ENCODE data around the gene RAD51B.

Gene RAD51B

GRCh38 chr14:68124979-68125731 is 305.6 kb downstream of the RAD51B start:
- DNase-seq: no peak

DNA sequence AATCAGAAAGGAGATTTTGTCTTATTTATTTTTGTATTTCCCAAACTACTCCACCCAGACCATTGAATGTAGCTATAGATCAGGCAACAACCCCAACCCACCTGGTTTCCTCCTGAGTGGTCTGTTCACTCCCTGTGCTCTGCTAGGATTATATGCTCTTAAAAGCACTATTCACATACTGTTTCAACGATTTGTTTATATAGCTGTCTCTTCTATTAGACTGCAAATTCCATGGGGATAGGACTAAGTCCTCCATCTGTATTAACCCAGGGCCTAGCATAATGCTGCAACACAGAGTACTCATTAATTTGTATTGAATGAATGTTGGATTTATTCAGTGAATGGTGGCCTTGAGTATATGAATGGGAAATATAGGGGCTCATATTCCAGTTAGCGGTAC is 307.6 kb downstream of the RAD51B start:
- no peak for DNase-seq

DNA sequence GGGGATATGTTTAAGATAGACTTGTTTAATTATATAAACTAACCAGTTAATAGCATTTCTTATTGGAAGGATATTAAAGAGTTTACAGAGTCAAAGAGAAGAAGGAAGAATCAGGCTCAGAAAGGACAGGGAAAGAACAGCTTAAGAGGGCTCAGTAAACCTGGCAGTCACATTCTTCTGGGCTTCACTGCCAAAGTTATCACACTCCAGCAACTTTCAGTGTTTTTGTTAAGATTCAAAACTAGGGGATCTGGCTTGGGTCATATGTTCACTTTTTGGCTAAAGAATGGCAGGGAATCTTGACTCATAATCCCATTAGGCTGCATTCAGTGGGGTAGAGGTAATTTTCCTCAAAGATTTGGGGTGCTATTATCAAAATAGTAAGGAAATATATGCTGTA is 312.3 kb downstream of the RAD51B start:
- DNase-seq: no peak

GRCh38 chr14:68132563-68133121 is 313.1 kb downstream of the RAD51B start:
- DNase-seq: no peak

GRCh38 chr14:68133856-68134255 is 314.3 kb downstream of the RAD51B start:
- no peak for DNase-seq

DNA sequence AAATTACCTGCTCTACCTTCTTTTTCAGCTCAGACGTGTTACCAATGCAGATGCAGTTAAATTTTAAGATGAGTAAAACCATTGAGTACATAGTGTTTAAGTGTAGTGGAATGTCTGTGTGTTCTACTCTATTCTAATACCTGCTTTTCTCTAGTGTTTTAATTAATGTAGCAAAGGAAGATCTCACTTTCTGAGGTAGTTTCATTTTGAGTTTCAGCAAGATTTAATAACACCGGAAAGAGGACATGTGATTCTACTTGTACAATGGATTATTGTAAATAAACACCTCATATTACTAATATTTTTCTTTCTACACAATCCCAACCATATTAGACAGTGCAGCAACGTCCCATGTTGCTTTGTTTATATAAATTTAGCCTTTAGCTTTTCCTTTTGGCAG is 315.4 kb downstream of the RAD51B start:
- no peak for DNase-seq

GRCh38 chr14:68135566-68135965 is 316.0 kb downstream of the RAD51B start:
- DNase-seq: no peak

DNA sequence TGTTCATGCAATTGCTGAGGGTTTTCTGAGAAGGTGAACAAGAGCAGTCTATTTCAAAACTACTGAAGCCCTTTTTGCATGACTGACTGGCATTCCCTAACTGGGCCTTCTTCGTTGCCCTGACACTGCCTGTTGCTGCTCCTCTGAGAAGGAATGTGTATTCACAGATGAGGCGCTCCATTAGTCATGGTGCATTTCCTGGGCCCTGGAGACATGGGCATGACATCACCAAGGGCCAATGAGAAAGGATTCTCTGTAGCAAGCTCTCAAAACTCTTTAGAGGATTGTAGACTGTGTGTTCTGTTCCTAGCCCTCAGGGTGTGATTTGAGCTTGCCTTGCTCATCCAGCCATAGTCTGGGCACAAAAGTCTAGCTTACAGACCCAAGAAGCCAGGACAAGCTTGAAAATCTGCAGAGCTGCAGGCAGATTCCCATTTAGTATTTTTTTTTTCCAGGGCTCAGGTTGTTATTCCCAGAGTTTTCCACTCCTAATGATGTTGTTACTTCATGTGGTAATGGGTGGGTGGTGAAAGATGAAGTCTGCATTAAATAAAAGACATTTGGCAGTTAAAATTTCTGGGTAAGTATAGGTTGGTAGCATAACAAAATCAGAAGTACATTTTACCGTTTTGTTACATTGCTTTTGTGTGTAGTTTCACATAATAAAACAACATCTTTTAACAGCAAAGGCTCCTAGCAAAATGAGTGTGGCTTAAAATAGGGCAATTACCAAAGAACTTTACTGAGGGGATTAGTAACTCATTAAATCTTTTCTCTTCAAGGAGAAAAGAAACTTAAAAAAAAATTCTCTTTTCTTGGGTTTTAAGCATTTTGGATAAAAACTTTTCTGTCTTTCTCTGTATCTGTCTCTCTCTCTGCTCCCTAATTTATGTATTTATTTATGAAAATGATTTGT is 318.4 kb downstream of the RAD51B start:
- DNase-seq: no peak

GRCh38 chr14:68139431-68140075 is 320.0 kb downstream of the RAD51B start:
- no peak for DNase-seq

GRCh38 chr14:68140076-68140741 is 320.6 kb downstream of the RAD51B start:
- DNase-seq: no peak

DNA sequence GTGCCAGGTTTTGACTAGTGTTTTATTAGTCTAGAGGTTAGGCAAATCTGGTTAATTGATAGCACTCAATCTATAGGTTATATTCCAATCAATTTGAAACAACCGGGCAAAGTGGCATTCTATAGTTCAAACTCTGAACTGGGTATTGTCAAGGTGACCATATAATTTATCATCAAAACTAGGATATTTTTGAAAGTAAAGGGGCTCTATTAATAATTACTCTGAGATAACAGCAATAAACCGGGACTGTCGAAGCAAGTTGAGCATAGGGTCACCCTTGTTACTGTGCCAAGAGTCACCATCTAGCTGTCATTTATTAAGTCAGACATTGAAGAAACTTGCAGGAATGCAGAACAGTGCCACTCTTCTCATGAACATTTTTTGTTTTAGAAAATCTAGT is 321.2 kb downstream of the RAD51B start:
- no peak for DNase-seq

DNA sequence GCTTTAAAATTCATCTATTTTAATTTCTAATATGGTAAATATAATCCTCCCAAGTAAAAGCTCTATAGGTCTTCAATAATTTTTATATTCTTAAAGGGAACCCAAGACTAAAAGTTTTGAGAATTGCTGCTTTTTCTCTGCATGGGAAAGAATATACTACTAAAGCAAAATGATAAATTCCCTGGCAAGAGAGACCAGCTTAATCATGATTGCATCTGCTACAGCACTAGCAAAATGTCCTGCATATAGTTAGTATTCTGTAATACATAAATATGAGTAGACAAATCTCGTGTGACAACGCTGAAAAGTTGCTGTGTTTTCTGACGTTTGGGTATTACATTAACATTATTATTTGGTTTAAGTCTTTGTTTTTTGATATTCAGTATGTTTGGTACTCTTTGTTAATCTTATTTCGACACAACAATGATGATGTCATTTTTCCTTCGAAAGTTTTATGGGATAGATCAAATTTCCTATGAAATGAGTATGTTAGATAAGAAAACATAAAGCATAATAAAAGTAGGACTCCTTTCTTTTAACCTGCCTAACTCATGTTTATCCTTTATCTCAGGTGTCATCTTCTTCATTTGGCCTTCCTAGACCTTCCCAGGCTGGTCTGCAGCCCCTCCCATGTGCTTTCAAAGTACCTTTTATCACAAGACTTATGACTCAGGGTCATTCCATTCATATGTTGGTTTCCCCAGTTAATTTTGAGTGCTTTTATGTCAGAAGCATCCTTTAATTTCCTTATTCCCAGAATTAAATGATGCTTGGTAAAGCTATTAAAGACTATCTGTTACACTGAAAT is 321.9 kb downstream of the RAD51B start:
- no peak for DNase-seq

DNA sequence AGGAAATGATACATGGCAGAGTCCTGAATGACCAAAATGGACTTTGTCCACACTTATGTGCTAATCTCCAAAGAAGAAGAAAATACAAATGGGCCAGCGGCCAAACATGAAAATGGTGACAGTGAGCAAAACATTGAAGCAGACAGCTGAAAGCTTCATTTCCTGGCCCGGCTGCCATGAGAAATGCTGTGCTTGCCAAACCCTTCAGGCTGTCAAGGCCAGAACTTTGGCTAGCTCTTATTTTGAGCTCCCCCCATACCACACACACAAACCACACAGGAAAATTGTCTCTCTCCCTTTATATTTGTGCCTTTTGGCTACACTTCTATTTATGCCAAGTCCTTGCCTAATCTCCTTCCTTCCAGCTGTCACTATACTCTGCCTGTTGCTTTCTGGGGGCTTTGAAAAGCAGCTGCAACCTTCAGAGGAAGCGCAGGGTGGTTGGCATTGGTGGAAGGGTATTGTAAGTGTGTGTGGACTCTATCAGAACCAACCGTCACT is 323.8 kb downstream of the RAD51B start:
- peak; percentile 63 for DNase-seq

DNA sequence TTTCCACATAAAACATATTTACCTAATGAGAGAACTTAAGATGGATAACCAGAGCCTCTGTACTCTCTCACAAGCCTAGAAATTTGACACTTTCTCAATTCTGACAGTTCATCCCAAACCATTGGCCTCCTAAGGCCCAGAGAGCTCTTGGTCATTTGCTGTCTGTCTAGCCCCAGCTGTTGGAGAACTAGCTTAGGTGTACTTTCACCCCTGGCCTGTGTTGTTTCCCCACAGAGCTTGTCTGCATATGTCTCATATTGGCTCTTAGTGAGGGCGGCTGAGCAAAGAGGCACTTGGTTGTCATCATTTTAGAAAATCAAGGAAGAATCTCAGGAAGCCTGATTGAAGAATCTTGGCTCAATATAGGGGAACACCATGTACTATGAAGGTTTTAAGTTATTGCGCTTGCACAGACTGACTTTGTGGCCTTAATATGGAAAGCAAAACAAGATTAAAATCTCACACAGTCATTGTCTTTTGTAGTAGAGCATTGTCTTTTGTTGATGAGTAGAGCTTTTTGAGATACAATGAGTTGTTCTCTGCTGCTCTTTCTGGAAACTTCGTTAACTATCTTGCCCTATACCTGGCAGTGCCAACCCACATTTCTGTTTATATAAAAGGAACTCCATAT is 324.6 kb downstream of the RAD51B start:
- DNase-seq: no peak

GRCh38 chr14:68145036-68145435 is 325.5 kb downstream of the RAD51B start:
- DNase-seq: no peak

GRCh38 chr14:68145539-68145938 is 326.0 kb downstream of the RAD51B start:
- DNase-seq: peak; percentile 17

DNA sequence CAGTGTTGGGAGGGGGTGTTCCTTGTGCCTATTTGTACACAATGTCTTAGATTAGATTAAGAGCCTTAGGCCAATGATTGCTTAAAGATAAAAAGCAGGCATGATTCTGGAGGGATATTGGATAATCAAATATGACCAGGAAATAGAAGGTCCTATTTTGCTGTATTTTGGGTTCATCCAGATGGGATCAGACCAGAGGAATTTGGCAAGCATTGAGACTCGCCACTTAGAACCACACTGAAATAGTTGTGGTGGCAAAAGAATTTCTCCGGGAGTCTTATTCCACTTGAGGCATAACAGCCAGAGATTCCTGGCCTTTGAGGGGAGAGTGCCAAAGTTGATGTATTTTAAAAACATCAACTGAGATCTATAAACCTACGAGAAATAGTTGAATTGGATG is 327.2 kb downstream of the RAD51B start:
- DNase-seq: no peak

GRCh38 chr14:68147303-68147702 is 327.7 kb downstream of the RAD51B start:
- no peak for DNase-seq

GRCh38 chr14:68148276-68148675 is 328.7 kb downstream of the RAD51B start:
- DNase-seq: no peak

GRCh38 chr14:68148763-68149162 is 329.2 kb downstream of the RAD51B start:
- DNase-seq: no peak

DNA sequence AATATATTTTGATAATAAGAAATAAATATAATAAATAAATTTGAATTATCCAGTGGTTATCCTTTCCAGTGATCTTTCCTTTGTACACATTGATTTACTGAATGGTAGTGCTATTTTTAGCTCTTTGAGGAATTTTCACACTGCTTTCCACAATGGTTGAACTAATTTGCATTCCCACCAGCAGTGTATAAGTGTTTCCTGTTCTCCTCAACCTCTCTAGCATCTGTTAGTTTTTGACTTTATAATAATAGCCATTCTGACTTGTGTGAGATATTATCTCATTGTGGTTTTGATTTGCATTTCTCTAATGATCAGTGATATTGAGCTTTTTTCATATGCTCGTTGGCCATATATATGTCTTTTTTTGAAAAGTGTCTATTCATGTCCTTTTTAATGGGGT is 333.7 kb downstream of the RAD51B start:
- DNase-seq: no peak

Measured in GDM1 (cell line).